ENCODE data around the gene PCLO. TPM values are rescaled to one million over a fixed set of nuclear protein-coding genes. Genes with fewer than 3 reads are reported as not detected.

Gene PCLO
- total RNA-seq, 4 donors from 2014 or later = 4.9 to 7.4 (median 6.1) TPM

- H3K27me3 ChIP-seq = no peaks in the 10 kb centered on the region
- H3K4me3 ChIP-seq = no peak overlapping the region
- no peak overlapping the region for H3K27ac ChIP-seq
- TF ChIP-seq POLR2A (IDR thresholded peaks at IDR 0.05) (no peak), POLR2AphosphoS5 (IDR thresholded peaks at IDR 0.05) (no peak), EP300 (IDR thresholded peaks at IDR 0.05) (no peak)
- TF ChIP-seq, protein P1, sequence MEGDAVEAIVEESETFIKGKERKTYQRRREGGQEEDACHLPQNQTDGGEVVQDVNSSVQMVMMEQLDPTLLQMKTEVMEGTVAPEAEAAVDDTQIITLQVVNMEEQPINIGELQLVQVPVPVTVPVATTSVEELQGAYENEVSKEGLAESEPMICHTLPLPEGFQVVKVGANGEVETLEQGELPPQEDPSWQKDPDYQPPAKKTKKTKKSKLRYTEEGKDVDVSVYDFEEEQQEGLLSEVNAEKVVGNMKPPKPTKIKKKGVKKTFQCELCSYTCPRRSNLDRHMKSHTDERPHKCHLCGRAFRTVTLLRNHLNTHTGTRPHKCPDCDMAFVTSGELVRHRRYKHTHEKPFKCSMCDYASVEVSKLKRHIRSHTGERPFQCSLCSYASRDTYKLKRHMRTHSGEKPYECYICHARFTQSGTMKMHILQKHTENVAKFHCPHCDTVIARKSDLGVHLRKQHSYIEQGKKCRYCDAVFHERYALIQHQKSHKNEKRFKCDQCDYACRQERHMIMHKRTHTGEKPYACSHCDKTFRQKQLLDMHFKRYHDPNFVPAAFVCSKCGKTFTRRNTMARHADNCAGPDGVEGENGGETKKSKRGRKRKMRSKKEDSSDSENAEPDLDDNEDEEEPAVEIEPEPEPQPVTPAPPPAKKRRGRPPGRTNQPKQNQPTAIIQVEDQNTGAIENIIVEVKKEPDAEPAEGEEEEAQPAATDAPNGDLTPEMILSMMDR (IDR thresholded peaks at IDR 0.05) = no peak
- no peak for DNase-seq (ENCODE audit: low spot score in 2 of 2)
- no peaks in the 10 kb centered on the region for H3K4me1 ChIP-seq
- no peaks in the 10 kb centered on the region for H3K36me3 ChIP-seq
- H3K9me3 ChIP-seq = no peaks in the 10 kb centered on the region
- 90% methylated on average over 3 of the region's 3 CpGs for WGBS
These were observed 20.8 kb downstream of the PCLO start for GRCh38 chr7:83141927-83142326.

DNA sequence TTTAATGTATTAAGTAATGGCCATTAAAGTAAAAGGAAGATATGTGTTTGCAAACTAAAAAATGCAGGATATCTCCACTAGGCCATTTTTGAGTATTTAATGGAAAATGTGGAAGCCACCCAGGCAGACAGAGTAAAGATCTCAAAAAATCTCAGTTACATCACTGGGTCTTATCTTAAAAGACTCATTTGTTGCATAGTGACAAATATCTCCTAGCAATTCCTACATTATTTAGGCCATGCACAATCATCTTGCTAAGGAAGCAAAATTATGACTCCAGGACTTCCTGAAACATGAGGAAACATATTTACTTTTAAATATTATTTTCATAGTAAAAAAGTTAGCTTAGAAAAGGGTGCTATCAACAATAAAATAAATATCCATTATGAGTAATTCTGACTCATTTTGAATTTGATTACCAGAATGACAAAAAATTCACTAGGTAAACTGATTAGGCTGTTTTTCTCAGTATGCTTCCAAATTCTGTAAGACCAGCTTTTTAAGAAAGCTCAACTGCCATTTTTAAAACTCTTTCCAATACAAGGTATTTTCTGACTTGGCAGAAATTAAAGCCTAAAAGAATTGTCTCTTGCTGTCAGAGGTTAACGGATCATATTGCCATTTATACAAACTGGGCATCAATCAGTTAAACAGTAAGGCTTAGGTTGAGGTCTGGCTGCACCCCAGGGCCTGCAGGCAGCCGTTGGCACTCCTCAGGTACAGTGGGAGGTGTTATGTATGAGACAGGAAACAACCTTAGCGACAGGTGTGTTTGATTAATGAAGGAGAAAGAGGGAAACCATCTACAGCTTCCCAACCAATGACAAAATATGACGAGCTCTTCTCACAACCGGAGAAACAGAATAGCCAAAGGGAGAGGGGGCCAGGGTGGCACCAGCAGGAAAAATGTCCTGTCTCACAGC lies 31.8 kb downstream of the PCLO start:
- no peak overlapping the region for H3K4me3 ChIP-seq
- H3K27ac ChIP-seq = no peak overlapping the region
- H3K9me3 ChIP-seq = no peaks in the 10 kb centered on the region
- no peaks in the 10 kb centered on the region for H3K27me3 ChIP-seq
- DNase-seq (ENCODE audit: low spot score in 2 of 2) = no peak
- H3K36me3 ChIP-seq = no peaks in the 10 kb centered on the region
- TF ChIP-seq, protein P1 (IDR thresholded peaks at IDR 0.05) = no peak
- TF ChIP-seq EP300 (IDR thresholded peaks at IDR 0.05) (no peak), POLR2A (IDR thresholded peaks at IDR 0.05) (no peak), POLR2AphosphoS5 (IDR thresholded peaks at IDR 0.05) (no peak)
- no peaks in the 10 kb centered on the region for H3K4me1 ChIP-seq
- WGBS = 43% methylated on average over 5 of the region's 5 CpGs

- no peaks in the 10 kb centered on the region for H3K9me3 ChIP-seq
- TF ChIP-seq POLR2AphosphoS5 (IDR thresholded peaks at IDR 0.05) = no peak
- no peak for TF ChIP-seq EP300 (IDR thresholded peaks at IDR 0.05)
- TF ChIP-seq POLR2A (IDR thresholded peaks at IDR 0.05) = no peak
- TF ChIP-seq, protein P1 (IDR thresholded peaks at IDR 0.05) = no peak
- no peaks in the 10 kb centered on the region for H3K27me3 ChIP-seq
- H3K4me3 ChIP-seq = no peak overlapping the region
- 94% methylated on average over 5 of the region's 5 CpGs for WGBS
- H3K4me1 ChIP-seq = no peaks in the 10 kb centered on the region
- DNase-seq (ENCODE audit: low spot score in 2 of 2) = no peak
- no peak overlapping the region for H3K27ac ChIP-seq
- H3K36me3 ChIP-seq = no peaks in the 10 kb centered on the region
These were observed 32.5 kb downstream of the PCLO start for GRCh38 chr7:83130191-83130590.

GRCh38 chr7:83119494-83119893 lies 43.2 kb downstream of the PCLO start:
- Histone ChIP-seq H3K27me3 (no peaks in the 10 kb centered on the region), H3K9me3 (peaks cover 8% of the 10 kb centered on the region), H3K27ac (no peak overlapping the region), H3K36me3 (no peaks in the 10 kb centered on the region), H3K4me1 (no peaks in the 10 kb centered on the region), H3K4me3 (no peak overlapping the region)
- TF ChIP-seq POLR2A (IDR thresholded peaks at IDR 0.05) = no peak
- no peak for TF ChIP-seq EP300 (IDR thresholded peaks at IDR 0.05)
- TF ChIP-seq POLR2AphosphoS5 (IDR thresholded peaks at IDR 0.05) = no peak
- TF ChIP-seq, protein P1 (IDR thresholded peaks at IDR 0.05) = no peak
- 57% methylated on average over 2 of the region's 2 CpGs for WGBS
- DNase-seq (ENCODE audit: low spot score in 2 of 2) = no peak

GRCh38 chr7:83119026-83119382 lies 43.7 kb downstream of the PCLO start:
- DNase-seq (ENCODE audit: low spot score in 2 of 2) = no peak
- Histone ChIP-seq H3K36me3 (no peaks in the 10 kb centered on the region), H3K4me1 (no peaks in the 10 kb centered on the region), H3K27ac (no peak overlapping the region), H3K27me3 (no peaks in the 10 kb centered on the region), H3K4me3 (no peak overlapping the region), H3K9me3 (peaks cover 8% of the 10 kb centered on the region)
- WGBS = 11% methylated on average over 1 of the region's 1 CpG
- TF ChIP-seq POLR2AphosphoS5 (IDR thresholded peaks at IDR 0.05) (no peak), EP300 (IDR thresholded peaks at IDR 0.05) (no peak)
